DMS53 treated with DMSO at 0.1 percent for 48 hours (cell line): Measurements from ENCODE around the gene CEP72.
"Not testable (repeated sequence)": the region's sequence is repeated elsewhere in the genome, so short reads cannot be mapped to it uniquely, and the experiment has no call there.

Experiments used
- DNase-seq: peaks from one replicate; lab custom pipeline; 2025; ENCODE audit not compliant: unreplicated experiment; lab: John Stamatoyannopoulos, UW

CEP72 gene

DNA sequence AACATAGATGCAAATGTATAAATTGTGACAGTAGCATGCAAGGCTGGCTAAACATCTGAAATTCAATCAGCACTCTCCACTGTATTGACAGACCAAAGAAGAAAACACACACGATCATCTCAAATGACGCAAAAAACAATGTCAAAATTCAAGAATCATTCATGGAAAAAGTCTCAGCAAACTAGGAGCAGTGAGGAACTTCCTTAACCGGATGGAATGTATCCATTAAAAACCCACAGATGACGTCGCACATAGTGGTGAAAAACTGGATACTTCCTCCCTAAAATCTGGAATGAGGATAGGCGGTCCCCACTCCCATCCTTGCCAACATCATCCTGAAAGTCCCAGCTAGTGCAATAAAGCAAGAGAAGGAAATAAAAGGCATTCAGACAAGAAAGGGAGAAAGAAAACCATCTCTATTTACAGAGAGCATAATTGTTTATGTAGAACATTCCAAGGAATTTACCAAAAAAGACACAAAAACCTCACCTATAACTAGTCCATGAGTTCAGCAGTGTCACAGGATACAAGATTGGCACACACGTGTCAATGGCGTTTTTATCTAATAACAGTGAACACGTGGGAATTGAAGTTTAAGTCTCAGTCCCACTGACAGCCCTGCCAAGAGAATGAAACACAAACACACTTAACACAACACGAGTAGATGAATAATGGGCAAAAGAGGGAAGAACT lies 14.1 kb upstream of the CEP72 start:
- no peak for DNase-seq

DNA sequence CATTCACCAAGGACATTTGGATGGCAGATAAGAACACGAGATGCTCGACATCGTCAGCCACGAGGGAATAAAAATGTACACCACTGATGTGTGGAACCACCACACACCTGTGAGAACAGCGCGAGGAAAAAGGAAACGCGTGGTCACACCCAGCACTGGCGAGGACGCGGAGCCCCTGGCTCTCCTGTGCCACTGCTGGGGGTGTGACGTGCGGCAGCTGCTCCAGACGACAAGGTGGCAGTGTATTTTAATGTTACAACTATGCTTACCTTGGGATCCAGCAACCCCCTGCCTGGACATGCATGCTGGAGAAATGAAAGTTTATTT lies 13.6 kb upstream of the CEP72 start:
- DNase-seq: no peak

DNA sequence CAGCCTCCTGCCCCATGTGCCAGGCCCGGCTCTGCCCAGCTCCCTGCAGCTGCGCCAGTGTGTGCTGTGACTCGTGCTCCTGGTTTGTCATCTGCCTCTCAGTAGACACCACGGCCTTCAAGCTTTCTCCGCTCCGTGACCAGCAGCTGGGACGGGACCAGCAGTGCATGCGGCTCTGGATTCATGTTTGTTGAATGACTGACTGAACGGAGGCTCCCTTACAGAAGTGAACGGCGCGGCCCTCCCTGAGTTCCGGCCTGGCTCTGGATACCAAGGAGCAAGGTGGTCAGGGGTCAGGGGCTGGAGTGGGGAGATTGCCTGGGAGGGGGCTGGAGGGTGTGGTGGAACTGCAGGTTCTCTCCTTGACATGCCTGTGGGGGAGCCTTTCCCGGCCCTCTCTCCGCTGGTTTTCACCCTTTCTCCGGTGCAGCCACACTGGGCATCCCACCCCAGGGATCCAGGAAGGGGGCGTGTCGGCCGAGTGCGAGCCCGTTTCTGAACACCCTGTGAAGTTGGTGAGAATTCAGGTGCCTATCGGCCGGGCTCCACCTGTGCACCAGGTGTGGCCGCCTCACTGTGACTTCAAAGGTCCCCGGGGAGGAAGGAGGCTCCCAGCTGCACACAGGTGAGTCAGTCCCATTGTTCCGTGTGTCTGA lies 11.1 kb upstream of the CEP72 start:
- DNase-seq: peak; percentile 66

- DNase-seq: no peak
These were observed 10.2 kb upstream of the CEP72 start for GRCh38 chr5:601771-602465.

DNA sequence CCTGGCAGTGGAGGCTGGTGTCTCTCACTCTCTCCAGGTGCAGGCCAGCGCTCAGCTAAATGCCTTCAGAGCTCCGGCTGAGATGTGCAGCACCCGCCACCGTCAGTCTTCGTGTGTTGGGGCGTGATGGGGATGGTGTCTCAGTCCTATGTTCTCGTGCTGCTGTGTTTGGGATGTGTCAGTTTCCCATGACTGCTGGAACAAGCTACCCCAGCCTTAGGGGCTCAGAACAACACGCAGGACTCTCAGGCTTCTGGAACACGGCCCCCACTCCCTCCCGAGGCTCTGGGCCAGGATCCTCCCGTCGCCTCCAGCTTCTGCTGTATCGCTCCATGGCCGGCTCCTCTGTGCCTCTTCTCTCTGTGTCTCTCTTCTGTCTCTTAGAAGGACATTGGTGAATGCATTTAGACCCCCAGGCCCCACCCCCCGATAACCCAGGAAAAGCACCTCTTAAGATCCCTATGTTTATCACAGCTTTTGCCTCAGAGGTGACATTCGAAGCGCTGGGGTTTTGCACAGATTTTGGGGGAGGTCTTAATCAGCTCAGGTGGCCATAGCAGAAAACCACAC lies 9.6 kb upstream of the CEP72 start:
- no peak for DNase-seq

DNA sequence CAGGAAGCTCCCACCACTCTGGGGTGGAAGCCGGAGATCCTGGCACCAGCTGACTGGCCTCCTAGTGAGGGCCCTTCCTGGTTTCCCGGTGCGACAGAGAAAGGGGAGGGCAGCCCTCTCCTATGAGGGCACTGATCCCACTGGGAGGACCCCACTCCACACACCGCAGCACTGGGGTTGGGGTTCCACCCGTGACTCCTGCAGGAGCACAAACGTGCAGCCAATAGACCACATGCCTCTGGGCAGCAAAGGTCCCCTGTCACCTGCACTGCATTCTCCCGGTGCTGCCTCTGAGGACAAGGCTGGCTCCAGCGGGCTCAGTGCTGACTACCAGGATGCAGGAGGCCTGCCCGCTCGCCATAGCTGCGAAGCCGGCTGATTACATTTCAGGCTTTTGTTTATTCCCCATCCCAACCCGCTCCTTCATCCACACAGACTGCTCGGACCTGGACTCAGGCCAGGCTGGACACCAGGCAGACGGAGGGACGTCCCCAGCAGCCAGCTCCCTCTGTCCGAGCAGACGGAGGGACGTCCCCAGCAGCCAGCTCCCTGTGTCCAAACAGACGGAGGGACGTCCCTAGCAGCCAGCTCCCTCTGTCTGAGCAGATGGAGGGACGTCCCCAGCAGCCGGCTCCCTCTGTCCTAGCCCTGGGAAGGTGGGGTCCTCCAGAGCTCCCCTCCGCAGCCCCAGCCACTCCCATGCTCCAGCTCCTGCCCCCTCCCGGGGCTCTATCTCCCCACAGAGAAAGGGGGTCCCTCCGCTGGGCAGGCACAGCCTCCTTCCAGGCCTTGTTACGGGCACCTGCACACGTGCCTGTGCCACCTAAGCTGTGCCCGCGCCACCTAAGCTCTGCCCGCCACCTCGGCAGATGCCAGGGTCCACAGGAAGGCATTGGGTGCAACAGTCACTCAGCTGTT lies 8.8 kb upstream of the CEP72 start:
- DNase-seq: no peak

DNA sequence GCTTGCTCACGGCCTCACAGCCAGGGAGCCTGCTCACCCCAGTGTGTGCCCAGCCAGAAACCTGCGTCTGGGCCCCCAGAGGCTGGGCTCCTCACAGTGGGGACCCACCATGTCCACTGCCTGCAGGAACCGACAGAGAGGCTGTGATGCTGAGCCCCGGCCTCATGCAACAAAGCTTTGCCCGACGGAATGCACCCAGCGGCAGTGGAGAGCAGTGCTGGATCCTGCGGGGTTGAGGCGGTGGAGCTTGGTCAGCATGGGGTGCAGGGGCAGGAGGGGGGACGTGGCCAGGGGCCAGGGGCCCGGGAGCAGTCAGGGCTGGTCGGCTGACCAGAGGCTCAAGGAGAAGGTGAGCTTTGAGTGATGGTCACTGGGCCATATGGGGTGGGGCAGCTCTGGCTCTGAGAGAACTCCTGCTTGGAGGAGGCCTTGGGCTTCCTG lies 7.7 kb upstream of the CEP72 start:
- DNase-seq: no peak

GRCh38 chr5:605090-605489 lies 7.0 kb upstream of the CEP72 start:
- DNase-seq: not testable (repeated sequence)

DNA sequence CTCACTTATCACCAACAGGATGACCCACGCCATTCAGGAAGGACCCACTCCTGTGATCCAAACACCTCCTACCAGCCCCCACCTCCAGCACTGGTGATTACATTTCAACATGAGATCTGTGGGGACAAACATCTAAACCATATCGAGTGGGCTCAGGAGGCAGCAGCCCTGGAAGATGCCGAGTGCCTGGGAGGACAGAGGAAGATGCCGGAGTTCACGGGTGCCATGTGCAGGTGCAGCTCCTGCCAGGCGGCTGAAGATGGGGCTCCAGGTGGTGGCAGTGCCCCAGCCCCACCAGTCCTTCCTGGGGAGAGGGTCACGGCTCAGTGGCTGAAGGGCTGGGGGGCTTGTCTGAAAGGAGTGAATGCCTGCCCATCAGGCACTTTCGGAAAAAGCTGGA lies 6.1 kb upstream of the CEP72 start:
- DNase-seq: no peak

DNA sequence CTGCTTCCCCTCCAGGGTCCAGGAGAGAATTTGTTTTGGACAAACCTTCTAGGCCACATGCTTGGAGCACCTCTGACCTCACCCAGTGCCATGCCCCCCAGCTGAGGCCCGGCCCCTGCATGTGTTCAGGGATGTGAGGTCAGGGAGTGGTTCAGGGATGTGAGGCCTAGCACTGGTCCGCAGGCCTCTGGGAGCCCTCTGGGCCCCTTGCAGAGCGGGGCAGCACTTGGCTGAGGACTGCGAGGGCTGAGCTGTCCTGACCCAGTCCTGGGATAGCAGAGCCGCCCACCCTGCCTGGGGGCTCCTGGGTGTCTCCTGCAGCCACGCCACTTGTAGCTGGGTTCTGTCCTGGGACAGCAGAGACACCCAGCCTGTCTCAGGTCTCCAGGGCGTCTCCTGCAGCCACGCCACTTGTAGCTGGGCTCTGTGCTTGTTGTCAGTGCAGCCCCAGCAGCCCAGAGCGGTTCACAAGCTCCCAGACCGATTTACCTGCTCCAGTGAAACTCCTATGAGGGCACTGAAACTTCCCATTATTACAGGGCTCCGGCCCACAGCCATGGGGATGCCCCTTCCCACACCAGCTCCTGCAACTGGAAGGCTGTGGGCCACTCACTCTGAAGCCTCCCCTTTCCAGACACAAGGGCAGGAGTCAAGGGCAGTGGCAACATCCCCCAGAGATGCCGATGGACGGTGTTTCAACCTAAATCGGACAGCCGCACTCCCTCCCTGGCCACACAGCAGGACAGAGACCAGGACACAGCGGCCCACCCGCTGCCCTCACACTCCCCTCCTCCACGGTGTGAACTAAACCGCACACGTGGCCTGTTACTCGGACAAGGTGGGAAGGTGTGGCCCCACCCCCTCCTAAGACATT lies 5.4 kb upstream of the CEP72 start:
- no peak for DNase-seq

- no peak for DNase-seq
These were observed 4.4 kb upstream of the CEP72 start for GRCh38 chr5:607541-608428.

DNA sequence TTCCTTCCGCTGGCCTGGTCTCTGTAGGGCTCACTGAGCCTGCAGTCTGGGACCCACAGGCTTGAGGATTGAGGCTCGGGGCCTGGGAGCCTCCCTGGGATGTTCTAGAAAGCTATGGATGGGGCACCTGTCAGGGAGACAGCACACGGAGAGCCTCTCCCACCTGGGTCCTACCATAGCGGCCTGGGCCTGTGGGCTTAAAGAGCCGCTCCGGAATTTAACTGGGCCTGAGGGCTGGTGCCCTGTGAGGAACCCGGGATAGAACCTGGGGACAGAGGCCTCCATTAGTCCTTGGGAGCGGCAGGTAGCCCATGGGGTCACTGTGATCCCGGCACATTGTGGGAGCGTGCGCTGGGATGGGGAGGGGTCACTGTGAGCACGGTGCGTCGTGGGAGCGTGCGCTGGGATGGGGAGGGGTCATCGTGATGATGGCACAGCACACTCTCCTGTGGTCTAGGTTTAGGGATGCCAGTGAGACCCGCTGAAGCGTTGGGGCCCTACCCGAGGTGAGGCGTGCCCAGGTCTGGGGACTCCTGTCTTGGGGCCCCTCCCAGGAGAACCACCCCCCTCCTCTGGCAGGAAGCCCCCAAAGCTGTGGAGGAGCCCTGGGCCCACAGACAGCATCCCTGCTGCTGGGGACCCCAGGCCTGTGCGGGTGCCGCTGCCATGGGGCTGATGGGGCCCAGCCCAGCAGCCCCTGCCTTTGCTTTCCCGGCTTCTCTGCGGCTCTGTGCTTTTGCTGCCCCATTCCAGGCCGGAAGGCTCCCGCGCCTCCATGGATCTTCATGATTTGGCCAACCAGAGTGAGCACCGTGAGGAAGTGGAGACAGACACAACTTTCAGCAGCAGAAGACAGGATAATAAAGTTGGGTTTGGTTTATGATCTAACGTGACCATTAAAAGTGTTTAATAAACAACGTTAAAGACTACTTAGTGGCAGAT lies 3.4 kb upstream of the CEP72 start:
- DNase-seq: no peak

DNA sequence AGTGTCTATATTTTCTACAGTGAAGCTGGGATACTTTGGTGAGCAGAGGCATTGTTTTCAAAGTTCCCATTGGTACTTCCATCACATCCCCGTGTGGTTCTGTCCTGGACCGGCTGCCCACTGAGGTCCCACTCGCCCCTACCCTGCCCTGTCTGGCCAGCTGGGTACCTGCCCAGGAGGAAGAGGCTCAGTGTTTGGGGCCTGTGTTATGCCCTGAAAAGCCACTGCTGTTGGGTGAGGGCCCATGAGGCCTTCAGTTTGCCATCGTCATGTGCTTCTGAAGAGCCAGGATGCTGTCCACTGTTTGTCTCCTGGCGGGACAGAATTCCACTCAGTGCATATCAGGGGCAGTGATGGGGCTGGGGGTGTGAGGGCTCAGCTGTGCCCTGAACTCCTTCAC lies 2.6 kb upstream of the CEP72 start:
- DNase-seq: no peak

- no peak for DNase-seq
These were observed 2.0 kb upstream of the CEP72 start for GRCh38 chr5:610011-610743.

- no peak for DNase-seq
These were observed 1.1 kb upstream of the CEP72 start for GRCh38 chr5:610744-611730.
